MM.1S (cell line): Measurements from ENCODE around the gene CEACAM5.
A peak's percentile ranks its signal among the peaks of the same experiment; 100 is the strongest.
"Not testable (repeated sequence)": the region's sequence is repeated elsewhere in the genome, so short reads cannot be mapped to it uniquely, and the experiment has no call there.

Experiments used
- DNase-seq: peaks from one replicate; pipeline ENCODE4 v3.0.0-alpha.2; 2015
- H2AFZ ChIP-seq: fragments of 300-600 bp; sonication (generic); 2 replicates; pipeline ENCODE4 v1.6.0; 2016; ENCODE audit warnings: antibody characterized with exemption, low read length
- H3F3A ChIP-seq: fragments of 300-600 bp; sonication (generic); 2 replicates; pipeline ENCODE4 v1.6.1; 2016; ENCODE audit warnings: mild to moderate bottlenecking, antibody characterized with exemption, low read length, moderate library complexity, mixed read lengths; ENCODE audit not compliant: insufficient read depth
- H3K27ac ChIP-seq: fragments of 300-600 bp; sonication (generic); 2 replicates; pipeline ENCODE4 v1.5.1; 2016; ENCODE audit warnings: mild to moderate bottlenecking, low read length
- H3K27me3 ChIP-seq: fragments of 300-600 bp; sonication (generic); replicated peaks from 2 replicates; pipeline ENCODE4 v1.6.0; 2016; ENCODE audit warnings: low read length; ENCODE audit not compliant: insufficient read depth
- H3K36me3 ChIP-seq: fragments of 300-600 bp; sonication (generic); replicated peaks from 2 replicates; pipeline ENCODE4 v1.6.1; 2016; ENCODE audit warnings: mild to moderate bottlenecking, low read length, mixed read lengths; ENCODE audit not compliant: insufficient read depth
- H3K4me1 ChIP-seq: fragments of 300-600 bp; sonication (generic); 2 replicates; pipeline ENCODE4 v1.6.1; 2016; ENCODE audit warnings: low read length, mixed read lengths
- H3K4me2 ChIP-seq: fragments of 300-600 bp; sonication (generic); 2 replicates; pipeline ENCODE4 v1.6.0; 2016; ENCODE audit warnings: low read depth, low read length
- H3K4me3 ChIP-seq: fragments of 300-600 bp; sonication (generic); 2 replicates; pipeline ENCODE4 v1.5.1; 2016; ENCODE audit warnings: low read length, mixed read lengths
- H3K79me2 ChIP-seq: fragments of 300-600 bp; sonication (generic); 2 replicates; pipeline ENCODE4 v1.6.1; 2016; ENCODE audit warnings: mixed run types, low read length, mixed read lengths
- H3K9ac ChIP-seq: fragments of 300-600 bp; sonication (generic); 2 replicates; pipeline ENCODE4 v1.6.1; 2016; ENCODE audit warnings: low read length, mixed read lengths
- H3K9me2 ChIP-seq: fragments of 300-600 bp; sonication (generic); replicated peaks from 2 replicates; pipeline ENCODE4 v1.6.1; 2016; ENCODE audit warnings: mild to moderate bottlenecking, low read length, mixed read lengths; ENCODE audit not compliant: insufficient read depth
- H3K9me3 ChIP-seq: fragments of 300-600 bp; sonication (generic); replicated peaks from 2 replicates; pipeline ENCODE4 v1.6.1; 2016; ENCODE audit warnings: mild to moderate bottlenecking, low read length, mixed read lengths; ENCODE audit not compliant: insufficient read depth
- H4K20me1 ChIP-seq: fragments of 300-600 bp; sonication (generic); 2 replicates; pipeline ENCODE4 v1.6.1; 2016; ENCODE audit warnings: mild to moderate bottlenecking, low read length, moderate library complexity, mixed read lengths; ENCODE audit not compliant: insufficient read depth
- EZH2 ChIP-seq: fragments of 300-600 bp; sonication (generic); optimal IDR thresholded peaks from 2 replicates; pipeline ENCODE3; 2017; ENCODE audit warnings: low read depth, mild to moderate bottlenecking, antibody characterized with exemption, low read length, mixed read lengths
- EZH2phosphoT487 ChIP-seq: fragments of 300-600 bp; sonication (generic); IDR thresholded peaks from 2 replicates; pipeline ENCODE4 v1.6.1; 2018; ENCODE audit warnings: antibody characterized with exemption, low read length
- TF ChIP-seq, protein P1 (sequence below): fragments of 300-600 bp; sonication (generic); IDR thresholded peaks from 2 replicates; pipeline ENCODE4 v1.5.1; 2016; ENCODE audit warnings: antibody characterized with exemption, low read length, mixed read lengths

Gene CEACAM5

DNA sequence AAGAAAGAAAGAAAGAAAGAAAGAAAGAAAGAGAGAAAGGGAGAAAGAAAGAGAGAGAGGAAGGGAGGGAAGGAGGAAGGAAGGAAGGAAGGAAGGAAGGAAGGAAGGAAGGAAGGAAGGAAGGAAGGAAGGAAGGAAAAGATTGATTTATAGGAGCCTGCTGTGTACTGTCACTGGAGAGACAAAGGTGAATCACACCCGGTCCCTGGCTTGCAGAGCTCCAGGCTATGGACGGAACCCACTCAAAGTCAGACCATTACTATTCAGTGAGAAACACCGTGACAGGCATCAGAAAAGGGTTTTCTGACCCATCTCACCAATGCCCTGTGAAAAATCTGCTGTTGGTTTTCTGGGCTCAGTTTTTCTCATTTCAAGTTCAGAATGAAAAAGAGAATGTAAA is 39.6 kb downstream of the CEACAM5 start:
- Histone ChIP-seq H3K79me2 (no peaks in the 10 kb centered on the region), H3K9me2 (no peaks in the 10 kb centered on the region), H4K20me1 (no peaks in the 10 kb centered on the region), H3F3A (no peaks in the 10 kb centered on the region), H3K9ac (no peak overlapping the region), H2AFZ (no peak overlapping the region), H3K9me3 (no peaks in the 10 kb centered on the region), H3K27me3 (peaks cover 83% of the 10 kb centered on the region), H3K4me3 (no peak overlapping the region), H3K36me3 (no peaks in the 10 kb centered on the region), H3K4me1 (no peaks in the 10 kb centered on the region), H3K27ac (no peak overlapping the region), H3K4me2 (no peak overlapping the region)
- no peak for DNase-seq
- TF ChIP-seq EZH2phosphoT487: no peak
- TF ChIP-seq, protein P1, sequence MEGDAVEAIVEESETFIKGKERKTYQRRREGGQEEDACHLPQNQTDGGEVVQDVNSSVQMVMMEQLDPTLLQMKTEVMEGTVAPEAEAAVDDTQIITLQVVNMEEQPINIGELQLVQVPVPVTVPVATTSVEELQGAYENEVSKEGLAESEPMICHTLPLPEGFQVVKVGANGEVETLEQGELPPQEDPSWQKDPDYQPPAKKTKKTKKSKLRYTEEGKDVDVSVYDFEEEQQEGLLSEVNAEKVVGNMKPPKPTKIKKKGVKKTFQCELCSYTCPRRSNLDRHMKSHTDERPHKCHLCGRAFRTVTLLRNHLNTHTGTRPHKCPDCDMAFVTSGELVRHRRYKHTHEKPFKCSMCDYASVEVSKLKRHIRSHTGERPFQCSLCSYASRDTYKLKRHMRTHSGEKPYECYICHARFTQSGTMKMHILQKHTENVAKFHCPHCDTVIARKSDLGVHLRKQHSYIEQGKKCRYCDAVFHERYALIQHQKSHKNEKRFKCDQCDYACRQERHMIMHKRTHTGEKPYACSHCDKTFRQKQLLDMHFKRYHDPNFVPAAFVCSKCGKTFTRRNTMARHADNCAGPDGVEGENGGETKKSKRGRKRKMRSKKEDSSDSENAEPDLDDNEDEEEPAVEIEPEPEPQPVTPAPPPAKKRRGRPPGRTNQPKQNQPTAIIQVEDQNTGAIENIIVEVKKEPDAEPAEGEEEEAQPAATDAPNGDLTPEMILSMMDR: no peak
- no peak for TF ChIP-seq EZH2

DNA sequence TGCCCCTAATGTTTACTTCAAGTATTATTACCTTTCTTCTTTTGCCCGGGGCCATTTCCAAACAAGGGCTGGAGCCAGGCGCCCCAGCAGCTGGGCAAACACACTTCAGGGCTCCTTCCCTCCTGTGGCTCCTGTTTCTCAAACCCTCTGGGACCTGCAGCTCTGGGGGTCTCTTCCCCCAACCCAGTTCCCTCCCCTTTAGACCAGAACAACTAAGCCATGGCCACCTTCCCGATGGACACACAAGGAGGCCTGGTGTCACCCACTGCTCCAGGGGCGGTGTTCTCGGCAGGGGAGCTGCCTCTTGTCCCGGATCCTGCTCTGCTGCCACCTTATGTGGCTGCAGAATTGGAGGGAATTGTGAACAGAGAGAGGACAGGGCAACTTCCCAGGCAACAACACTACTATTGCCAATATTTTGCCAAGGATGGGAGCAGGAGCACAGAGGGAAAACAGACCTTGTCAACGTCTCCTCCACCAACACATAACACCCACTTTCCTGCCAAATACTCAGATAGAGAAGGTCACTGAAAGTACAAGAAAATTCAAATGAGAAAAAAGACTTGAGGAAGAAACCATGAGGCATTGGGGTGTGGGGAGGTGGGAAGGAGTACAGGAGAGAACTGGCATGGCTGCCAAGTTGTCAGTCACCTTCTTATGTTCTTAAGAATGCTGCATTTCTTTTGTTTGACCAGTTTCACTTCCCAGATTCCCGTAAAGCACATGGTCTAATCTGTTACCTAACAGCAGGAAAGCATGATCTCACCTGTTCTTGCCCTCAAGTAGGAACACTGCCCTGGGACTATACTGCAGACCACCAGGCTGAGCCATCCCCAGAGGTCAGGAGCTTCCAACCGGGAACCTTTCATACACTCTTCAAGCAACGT is 42.1 kb downstream of the CEACAM5 start:
- H3K27me3 ChIP-seq: peaks cover 73% of the 10 kb centered on the region

DNA sequence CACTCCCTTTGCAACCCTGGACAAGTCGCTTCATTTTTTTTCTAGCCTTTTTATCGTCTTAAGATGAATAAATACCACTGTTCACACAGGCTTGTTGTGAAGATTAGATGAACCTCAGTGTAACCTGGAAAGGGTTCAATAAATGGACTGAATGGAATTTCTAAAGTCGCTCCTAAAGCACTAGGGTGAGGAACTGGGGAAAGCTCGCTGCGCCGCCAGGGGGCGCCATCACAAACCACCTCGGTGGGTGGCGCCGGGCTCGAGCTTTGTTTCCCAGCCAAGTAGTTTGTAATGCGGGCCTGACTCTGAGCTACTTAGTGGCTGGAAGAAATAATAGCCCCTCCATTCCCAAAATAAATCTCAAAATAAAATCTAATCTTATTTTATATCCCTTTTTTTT is 44.7 kb downstream of the CEACAM5 start:
- Histone ChIP-seq H3K79me2 (no peaks in the 10 kb centered on the region), H3K4me2 (no peak overlapping the region), H3K9ac (no peak overlapping the region), H3K9me3 (no peaks in the 10 kb centered on the region), H3F3A (no peaks in the 10 kb centered on the region), H3K36me3 (no peaks in the 10 kb centered on the region), H3K4me1 (no peaks in the 10 kb centered on the region), H3K4me3 (no peak overlapping the region), H3K27ac (no peak overlapping the region), H3K9me2 (no peaks in the 10 kb centered on the region), H4K20me1 (no peaks in the 10 kb centered on the region), H3K27me3 (peaks cover 67% of the 10 kb centered on the region), H2AFZ (no peak overlapping the region)
- peak; percentile 50 for DNase-seq
- no peak for TF ChIP-seq EZH2phosphoT487
- TF ChIP-seq, protein P1: peak; percentile 83

More for the DNA sequence above, 42.1 kb downstream of the CEACAM5 start:
- not testable (repeated sequence) for H3K27ac ChIP-seq, H3K9me2 ChIP-seq, H3K79me2 ChIP-seq, DNase-seq, H3K4me3 ChIP-seq, H3K4me2 ChIP-seq, H3F3A ChIP-seq, H3K9me3 ChIP-seq, H3K9ac ChIP-seq, H3K4me1 ChIP-seq, H4K20me1 ChIP-seq, H2AFZ ChIP-seq, H3K36me3 ChIP-seq

DNA sequence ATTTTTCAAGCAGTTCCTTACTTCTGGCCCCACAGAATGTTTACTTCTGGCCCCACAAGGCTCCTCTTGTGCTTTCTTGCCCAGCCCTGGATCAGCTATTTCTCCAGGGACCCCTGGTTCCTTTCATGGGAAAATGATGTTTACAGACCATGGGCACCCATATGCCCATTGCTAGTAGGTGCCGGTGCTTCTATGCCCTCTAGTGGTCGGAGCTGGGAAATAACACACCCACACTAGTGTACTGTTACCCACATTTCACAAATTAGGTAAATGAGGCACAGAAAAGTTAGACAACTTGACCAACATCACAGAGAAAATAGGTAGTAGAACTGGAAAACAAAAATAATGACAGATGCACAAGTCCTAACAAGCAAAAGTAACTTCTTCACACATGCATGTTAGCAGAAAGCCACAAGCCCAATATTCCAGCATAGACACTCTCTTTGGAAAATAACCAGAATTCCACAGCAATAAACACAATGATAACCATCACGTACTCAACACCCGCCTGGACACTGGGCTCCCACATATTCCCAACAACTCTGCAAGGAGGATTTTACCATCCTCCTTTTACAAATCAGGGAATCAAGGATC is 45.6 kb downstream of the CEACAM5 start:
- Histone ChIP-seq H3K9me2 (no peaks in the 10 kb centered on the region), H3K27ac (no peak overlapping the region), H2AFZ (no peak overlapping the region), H4K20me1 (no peaks in the 10 kb centered on the region), H3K9ac (no peak overlapping the region), H3K4me1 (no peaks in the 10 kb centered on the region), H3F3A (no peaks in the 10 kb centered on the region), H3K36me3 (no peaks in the 10 kb centered on the region), H3K4me2 (no peak overlapping the region), H3K9me3 (no peaks in the 10 kb centered on the region), H3K4me3 (no peak overlapping the region), H3K27me3 (peaks cover 67% of the 10 kb centered on the region), H3K79me2 (no peaks in the 10 kb centered on the region)
- DNase-seq: peak; percentile 60
- TF ChIP-seq, protein P1: peak; percentile 78
- TF ChIP-seq EZH2phosphoT487: no peak
- TF ChIP-seq EZH2: no peak
